ELR (cell line): ENCODE data around the gene RELB.
"Not testable (repeated sequence)": the region's sequence is repeated elsewhere in the genome, so short reads cannot be mapped to it uniquely, and the experiment has no call there.

Experiments
- DNase-seq: peaks from one replicate; pipeline ENCODE4 v3.0.0-alpha.2; 2015; ENCODE audit warnings: low read depth

The RELB gene

GRCh38 chr19:44987148-44987675, 14.1 kb upstream of the RELB start:
- DNase-seq: no peak

- no peak for DNase-seq
These were observed 13.0 kb upstream of the RELB start for GRCh38 chr19:44988273-44988672.

GRCh38 chr19:44988896-44989556, 12.2 kb upstream of the RELB start:
- DNase-seq: peak; percentile 81

- DNase-seq: no peak
These were observed 10.8 kb upstream of the RELB start for GRCh38 chr19:44990459-44990858.

- DNase-seq: no peak
These were observed 10.3 kb upstream of the RELB start for GRCh38 chr19:44990966-44991365.

- no peak for DNase-seq
These were observed 8.7 kb upstream of the RELB start for GRCh38 chr19:44992336-44993163.

GRCh38 chr19:44993526-44993925, 7.7 kb upstream of the RELB start:
- no peak for DNase-seq

- DNase-seq: no peak
These were observed 7.2 kb upstream of the RELB start for GRCh38 chr19:44993926-44994537.

GRCh38 chr19:44998025-44998424, 3.2 kb upstream of the RELB start:
- DNase-seq: no peak

- not testable (repeated sequence) for DNase-seq
These were observed 1.9 kb upstream of the RELB start for GRCh38 chr19:44999131-44999925.

- not testable (repeated sequence) for DNase-seq
These were observed 599 bp upstream of the RELB start for GRCh38 chr19:45000665-45001064.

- no peak for DNase-seq
These were observed 2.2 kb downstream of the RELB start for GRCh38 chr19:45003485-45003884.

- DNase-seq: no peak
These were observed 4.5 kb downstream of the RELB start for GRCh38 chr19:45005787-45006186.

- DNase-seq: no peak
These were observed 7.3 kb downstream of the RELB start for GRCh38 chr19:45008552-45008951.

GRCh38 chr19:45009625-45010255, 8.5 kb downstream of the RELB start:
- DNase-seq: no peak

GRCh38 chr19:45010306-45010705, 9.0 kb downstream of the RELB start:
- no peak for DNase-seq

- no peak for DNase-seq
These were observed 10.7 kb downstream of the RELB start for GRCh38 chr19:45011959-45012358.

- peak; percentile 80 for DNase-seq
These were observed 15.4 kb downstream of the RELB start for GRCh38 chr19:45016388-45017314.

- no peak for DNase-seq
These were observed 17.9 kb downstream of the RELB start for GRCh38 chr19:45019187-45019586.

GRCh38 chr19:45020071-45020470, 18.8 kb downstream of the RELB start:
- no peak for DNase-seq
